Measurements from ENCODE around the gene ZNF264.

DNA sequence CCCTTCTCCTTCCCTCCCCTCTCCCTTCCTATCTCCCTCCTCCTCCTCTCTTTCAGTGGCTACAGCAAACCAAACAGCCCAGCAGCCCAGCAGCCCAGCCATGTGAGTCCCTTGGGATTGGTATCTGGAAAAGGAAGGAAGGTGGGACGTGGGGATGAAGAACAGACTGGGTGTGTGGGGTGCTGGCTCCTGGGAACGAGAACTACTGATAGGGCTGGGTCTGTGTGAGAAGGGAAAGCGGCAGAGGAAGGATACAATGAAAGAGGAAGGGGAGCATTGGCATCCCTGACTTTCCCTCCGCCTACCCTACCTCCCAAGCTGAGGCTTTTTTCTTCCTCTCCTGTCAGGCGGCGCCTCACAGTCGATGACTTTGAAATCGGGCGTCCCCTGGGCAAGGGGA is 40.4 kb downstream of the ZNF264 start:
- TF ChIP-seq, protein P1, sequence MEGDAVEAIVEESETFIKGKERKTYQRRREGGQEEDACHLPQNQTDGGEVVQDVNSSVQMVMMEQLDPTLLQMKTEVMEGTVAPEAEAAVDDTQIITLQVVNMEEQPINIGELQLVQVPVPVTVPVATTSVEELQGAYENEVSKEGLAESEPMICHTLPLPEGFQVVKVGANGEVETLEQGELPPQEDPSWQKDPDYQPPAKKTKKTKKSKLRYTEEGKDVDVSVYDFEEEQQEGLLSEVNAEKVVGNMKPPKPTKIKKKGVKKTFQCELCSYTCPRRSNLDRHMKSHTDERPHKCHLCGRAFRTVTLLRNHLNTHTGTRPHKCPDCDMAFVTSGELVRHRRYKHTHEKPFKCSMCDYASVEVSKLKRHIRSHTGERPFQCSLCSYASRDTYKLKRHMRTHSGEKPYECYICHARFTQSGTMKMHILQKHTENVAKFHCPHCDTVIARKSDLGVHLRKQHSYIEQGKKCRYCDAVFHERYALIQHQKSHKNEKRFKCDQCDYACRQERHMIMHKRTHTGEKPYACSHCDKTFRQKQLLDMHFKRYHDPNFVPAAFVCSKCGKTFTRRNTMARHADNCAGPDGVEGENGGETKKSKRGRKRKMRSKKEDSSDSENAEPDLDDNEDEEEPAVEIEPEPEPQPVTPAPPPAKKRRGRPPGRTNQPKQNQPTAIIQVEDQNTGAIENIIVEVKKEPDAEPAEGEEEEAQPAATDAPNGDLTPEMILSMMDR (IDR thresholded peaks at IDR 0.05), result no peak
- TF ChIP-seq POLR2A (IDR thresholded peaks at IDR 0.05), result no peak
